HG02852 (cell line): ENCODE measurements around the gene SLC5A12.
A peak's percentile ranks its signal among the peaks of the same experiment; 100 is the strongest.
"Not testable (repeated sequence)": the region's sequence is repeated elsewhere in the genome, so short reads cannot be mapped to it uniquely, and the experiment has no call there.

Experiments used
- ATAC-seq: cut with Tn5 transposase; IDR thresholded peaks from one replicate; pipeline ENCODE4 v1.9.1; 2021; ENCODE audit warnings: mild to moderate bottlenecking, moderate library complexity; ENCODE audit not compliant: unreplicated experiment

The SLC5A12 gene

GRCh38 chr11:26665036-26665435 is 56.8 kb downstream of the SLC5A12 start:
- no peak for ATAC-seq

GRCh38 chr11:26662916-26663315 is 58.9 kb downstream of the SLC5A12 start:
- ATAC-seq = no peak

DNA sequence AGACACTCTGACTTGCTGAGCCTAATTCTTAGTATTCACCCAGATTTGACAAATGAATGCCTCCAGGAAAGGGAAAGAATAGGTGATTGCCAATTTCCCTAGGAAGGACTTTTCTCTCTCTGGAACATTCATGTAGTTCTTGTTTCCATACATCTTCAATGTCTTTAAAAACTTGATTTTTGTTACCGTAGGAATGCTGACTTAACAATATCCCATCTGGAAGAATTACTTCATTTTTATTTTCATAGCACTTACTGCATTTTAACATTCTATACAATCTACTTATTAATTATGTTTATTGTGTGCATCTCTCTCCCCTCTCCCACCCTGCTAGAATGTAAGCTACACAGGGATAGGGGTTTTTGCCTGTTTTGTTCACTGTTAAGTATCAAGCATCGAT is 66.6 kb downstream of the SLC5A12 start:
- ATAC-seq = no peak

DNA sequence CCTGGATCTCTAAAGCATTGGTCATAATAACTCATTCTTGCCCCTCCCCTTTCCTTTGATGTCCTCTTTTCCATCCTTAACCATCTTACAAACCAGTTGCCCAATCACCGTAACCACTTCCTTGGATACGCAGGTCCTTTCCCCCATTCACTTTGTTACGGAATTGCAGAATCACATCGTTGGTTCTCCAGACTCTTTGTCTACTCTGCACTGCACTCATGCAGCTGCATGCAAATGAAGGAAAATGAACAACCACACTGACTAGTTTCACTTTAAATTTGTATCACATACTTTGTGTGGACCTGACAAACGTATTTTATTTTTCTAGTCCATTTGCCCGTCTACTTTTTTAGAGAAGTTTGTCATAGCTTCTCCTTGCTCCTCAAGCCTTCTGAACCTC is 69.9 kb downstream of the SLC5A12 start:
- no peak for ATAC-seq

DNA sequence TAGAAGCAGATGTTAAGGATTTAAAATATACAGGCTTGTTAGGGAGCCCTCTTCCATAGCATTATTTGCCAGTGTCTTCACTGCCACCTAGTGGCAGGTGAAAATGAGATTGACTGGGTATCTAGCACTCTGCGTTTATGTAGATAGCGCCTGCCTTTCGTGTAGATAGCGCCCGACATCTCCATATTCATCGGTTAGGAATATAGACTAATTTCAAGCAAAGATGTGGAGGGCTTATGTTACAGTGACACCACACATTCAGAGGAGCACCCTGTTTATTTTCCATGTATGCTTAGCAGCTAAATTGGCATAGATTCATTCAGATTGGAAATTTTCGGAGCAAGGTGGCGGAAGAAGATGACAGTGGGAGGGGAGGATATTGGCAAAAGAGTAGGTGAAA is 72.0 kb downstream of the SLC5A12 start:
- peak; percentile 95 for ATAC-seq

DNA sequence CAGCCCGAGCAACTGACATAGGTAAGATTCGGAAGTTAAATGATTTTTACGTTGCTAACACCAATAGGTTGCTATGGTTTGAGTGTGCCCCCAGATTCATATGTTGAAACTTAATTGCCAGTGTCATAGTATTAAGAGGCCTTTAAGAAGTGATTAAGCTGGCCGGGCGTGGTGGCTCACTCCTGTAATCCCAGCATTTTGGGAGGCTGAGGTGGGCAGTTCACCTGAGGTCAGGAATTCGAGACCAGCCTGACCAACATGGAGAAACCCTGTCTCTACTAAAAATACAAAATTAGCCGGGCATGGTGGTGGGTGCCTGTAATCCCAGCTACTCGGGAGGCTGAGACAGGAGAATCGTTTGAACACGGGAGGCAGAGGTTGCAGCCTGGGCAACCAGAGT is 78.5 kb downstream of the SLC5A12 start:
- ATAC-seq = not testable (repeated sequence)

DNA sequence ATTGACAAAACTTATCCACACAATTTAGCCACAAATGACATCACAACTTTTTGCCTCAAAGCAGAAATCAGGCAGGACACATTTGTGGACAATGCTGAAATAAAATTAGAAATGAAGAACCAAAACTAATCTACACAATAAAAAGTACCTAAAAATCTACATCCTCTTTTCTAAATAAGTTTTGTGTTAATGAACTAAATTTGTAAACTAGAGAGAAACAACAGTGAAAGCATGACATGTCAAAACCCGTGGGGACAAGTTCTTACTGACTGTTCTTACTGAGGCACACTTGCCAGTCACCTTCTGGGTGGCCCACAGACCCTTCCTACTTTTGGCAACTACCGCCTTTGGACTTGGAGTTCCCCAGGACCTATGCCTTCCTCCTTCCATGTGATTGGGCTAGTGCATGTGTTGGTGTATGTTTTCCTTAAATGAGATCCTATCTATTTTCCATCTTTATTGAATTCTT is 89.1 kb downstream of the SLC5A12 start:
- ATAC-seq = peak; percentile 80

DNA sequence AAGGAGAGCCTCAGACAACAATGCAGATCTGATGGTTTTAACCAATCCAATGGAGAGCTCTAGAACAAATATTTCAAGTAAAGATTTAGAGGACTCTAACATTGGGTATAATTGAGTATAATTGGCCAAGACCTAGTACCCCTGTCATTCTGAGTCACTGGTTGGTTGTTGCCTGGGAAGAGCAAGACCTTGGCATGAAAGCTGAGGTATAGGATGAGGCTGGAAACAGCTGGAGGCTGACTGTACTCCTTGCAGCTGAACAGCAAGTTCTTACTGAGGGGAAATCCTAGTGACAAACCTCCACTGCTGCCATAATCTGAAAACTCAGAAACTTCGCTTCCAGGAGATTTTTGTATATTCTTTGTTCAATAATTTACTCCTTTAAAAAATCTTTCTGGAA is 95.5 kb downstream of the SLC5A12 start:
- no peak for ATAC-seq

GRCh38 chr11:26623076-26623659 is 98.7 kb downstream of the SLC5A12 start:
- ATAC-seq = peak; percentile 58

DNA sequence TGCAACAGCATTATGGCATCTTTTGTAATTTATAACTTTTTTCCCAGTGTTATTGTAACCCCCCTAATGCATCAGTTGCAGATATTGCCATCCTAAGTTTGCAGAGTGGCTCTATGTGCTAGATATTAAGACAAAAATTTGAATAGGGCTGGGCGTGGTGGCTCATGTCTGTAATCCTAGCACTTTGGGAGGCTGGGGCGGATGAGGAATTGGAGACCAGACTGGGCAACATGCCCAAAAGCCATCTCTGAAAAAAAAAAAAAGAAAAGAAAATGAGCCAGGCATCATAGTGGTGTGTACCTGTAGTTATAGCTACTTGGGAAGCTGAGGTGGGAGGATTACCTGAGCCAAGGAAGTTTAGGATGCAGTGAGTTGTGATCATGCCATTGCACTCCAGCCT is 99.7 kb downstream of the SLC5A12 start:
- ATAC-seq = no peak

DNA sequence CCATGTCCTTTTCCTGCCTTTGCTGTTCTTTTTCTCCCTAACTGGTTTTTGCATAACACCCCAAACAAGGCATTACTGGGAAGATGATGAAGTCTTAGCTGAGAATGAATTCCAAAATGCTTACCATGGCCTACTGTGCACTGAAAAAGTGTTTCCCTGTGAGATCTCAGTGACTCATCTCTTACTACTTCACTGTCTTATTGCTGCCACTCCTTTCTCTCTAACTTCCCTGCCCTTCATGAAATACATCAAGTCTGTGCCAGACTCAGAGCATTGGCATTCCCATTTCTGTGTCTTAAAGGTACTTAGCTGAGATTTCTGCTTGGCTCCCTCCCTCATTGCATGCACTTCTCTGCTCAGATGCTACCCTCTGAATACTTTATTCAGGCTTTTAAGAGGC is 100.7 kb downstream of the SLC5A12 start:
- no peak for ATAC-seq

GRCh38 chr11:26620282-26621045 is 101.4 kb downstream of the SLC5A12 start:
- no peak for ATAC-seq

GRCh38 chr11:26618441-26618840 is 103.4 kb downstream of the SLC5A12 start:
- no peak for ATAC-seq
